NK-92 (cell line): ENCODE measurements around the gene LGALS8.

Experiments used
- DNase-seq: peaks from one replicate; lab custom pipeline; 2025; ENCODE audit not compliant: unreplicated experiment; lab: John Stamatoyannopoulos, UW

Gene LGALS8

DNA sequence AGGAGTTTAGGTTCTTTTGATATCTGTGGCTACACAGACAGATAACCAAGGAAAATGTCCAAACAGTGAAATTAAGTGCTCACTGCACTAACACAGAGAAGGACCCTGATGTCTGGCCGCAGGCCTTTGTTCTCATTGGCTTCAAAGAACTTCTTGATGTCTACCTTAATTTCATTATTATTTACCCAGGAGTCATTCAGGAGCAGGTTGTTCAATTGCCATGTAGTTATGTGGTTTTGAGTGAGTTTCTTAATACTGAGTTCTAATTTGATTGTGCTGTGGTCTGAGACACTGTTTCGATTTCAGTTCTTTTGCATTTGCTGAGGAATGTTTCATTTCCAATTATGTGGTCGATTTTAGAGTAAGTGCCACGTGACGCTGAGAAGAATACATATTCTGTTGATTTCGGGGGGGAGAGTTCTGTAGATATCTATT, 15.2 kb upstream of the LGALS8 start:
- no peak for DNase-seq

- DNase-seq: no peak
Observed at GRCh38 chr1:236509203-236509602, 14.6 kb upstream of the LGALS8 start.

DNA sequence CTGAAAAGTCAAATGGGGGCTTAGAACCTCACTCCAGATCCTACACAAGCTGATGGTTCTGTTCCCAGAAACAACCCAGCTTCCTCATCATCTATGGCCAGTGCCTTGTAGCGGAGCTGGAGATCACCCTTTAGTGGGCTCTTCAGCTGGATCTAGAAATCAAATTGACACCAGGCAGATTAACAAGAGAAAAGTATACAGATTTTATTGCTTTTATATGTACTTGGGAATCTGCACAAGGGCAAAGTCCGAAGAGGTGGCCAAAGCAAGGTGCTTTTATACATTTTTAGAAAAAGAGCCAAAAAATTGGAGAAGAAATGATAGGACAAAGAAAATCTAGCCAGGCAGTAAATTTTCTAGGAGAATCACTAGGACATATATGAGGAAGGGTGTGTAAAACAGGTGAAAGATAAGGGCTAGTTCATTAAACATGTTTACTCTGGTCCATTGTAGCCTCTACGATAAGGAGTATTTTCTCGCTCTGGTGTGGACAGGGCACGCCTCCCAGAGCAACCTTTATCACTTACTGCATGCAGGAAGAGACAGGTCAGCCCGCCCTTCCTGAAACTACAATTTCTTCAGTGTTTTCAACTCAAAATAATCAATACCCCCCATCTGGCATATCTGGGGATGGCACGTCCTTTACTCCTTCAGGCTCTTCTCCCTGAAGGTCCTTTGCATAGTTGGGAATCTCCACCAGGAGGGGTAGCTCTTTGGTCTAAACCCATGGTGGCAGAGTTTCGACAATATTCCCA, 14.0 kb upstream of the LGALS8 start:
- DNase-seq: no peak

GRCh38 chr1:236511735-236512418, 11.9 kb upstream of the LGALS8 start:
- no peak for DNase-seq

DNA sequence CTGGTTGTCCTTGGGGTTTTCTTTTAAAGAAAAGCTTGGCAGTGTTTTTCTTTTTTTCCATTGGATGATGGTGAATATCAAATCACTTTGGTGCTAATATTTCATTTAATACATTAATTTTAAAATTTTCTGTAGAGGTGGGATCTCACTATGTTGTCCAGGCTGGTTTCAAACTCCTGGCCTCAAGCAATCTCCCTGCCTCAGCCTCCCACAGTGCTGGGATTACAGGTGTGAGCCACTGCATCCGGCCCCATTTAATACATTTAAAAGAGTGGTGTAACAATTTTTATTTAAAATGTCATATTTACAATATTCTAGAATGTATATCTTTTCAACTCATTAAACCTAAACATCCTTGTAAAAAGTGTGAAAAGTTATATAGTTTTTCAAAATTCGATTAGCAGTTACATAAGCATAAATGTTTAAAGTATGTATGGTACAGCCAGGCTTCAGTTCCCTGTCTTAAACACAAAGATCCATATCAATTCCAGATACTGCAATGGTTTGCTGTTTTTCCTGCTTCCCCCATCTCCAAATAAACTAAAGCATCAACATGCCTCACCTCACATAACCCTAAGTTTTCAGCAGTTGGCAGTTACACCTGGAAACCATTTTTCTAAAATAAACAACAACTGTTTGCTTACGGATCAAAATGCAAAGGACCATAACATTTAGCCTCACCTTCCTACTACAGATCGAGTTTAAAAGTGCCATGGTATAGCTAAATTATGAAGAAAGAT, 8.9 kb upstream of the LGALS8 start:
- no peak for DNase-seq

- DNase-seq: no peak
Observed at GRCh38 chr1:236515443-236515958, 8.3 kb upstream of the LGALS8 start.

- DNase-seq: no peak
Observed at GRCh38 chr1:236516929-236517704, 6.7 kb upstream of the LGALS8 start.

GRCh38 chr1:236518322-236518721, 5.5 kb upstream of the LGALS8 start:
- no peak for DNase-seq

GRCh38 chr1:236520445-236521005, 3.3 kb upstream of the LGALS8 start:
- DNase-seq: no peak

DNA sequence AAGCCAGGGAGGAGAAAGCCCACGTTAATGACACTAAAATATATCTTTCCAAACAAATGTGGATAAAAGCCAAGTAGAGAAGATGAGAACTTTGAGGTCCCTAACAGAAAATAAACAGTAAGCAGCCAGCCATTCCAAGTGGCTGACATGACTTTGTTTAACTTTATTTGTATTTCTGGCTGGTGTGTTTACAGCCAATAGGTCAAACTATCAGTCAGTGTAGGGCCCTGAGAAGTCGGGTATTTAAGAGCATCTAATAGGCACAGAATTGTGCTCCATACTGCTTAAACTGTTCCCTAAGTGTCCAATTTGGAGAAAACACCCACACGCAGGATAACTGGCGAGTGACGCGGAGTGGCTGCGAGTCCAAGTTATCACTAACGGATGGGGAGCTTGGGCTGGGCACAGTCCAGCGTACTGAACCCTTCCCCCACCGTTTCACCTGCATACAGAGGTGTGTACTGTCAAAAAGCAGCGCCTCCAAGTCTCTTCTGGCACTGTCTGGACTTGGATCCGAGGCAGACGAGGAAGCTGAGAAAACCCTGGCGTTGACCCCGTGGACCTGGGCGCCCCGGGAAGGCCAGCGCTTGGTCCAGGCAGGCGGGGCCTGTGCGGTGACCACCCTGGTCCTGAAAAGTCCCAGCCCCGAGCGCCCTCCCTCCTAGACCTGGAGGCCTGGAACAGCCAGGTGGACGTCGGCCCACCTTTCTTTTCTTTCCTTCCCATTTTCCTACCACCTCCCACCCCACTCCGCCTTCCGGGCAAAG, 662 bp upstream of the LGALS8 start:
- no peak for DNase-seq

DNA sequence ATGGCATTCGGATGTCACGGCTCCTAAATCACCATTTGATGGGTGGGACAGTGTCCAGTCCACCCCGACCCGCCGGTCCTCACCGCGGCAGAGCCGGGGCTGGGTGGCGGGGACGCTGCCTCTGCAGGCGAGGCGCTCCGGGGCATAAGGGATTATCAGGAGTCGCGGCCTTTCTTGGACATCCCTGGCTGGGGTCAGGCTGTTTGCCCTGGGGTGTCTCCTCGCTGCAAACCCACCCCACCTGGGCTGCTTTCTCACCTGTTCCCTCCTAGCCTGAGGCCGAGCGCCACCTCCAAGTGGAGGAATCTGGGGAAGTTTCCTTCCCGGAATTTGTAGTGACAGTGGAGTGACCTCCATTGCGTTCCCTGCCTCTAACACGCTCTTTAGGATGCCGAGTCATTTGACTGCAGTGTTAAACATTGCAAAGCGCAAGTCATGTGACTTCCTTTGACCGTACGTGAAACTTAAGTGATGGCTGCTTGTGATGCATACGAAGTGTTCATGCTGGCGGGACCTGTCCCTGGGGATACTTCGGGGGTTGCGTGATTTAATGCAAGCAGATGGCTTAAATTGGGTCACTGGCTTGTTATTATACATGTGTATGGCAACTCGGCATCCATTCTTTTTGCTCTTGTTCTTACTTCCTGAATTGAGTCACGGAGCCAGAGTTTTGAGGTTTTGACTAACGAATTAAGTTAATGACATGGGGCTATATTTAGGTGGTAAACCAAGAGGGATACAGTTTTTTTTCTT, 536 bp downstream of the LGALS8 start:
- no peak for DNase-seq

GRCh38 chr1:236524895-236525184, 1.1 kb downstream of the LGALS8 start:
- no peak for DNase-seq

DNA sequence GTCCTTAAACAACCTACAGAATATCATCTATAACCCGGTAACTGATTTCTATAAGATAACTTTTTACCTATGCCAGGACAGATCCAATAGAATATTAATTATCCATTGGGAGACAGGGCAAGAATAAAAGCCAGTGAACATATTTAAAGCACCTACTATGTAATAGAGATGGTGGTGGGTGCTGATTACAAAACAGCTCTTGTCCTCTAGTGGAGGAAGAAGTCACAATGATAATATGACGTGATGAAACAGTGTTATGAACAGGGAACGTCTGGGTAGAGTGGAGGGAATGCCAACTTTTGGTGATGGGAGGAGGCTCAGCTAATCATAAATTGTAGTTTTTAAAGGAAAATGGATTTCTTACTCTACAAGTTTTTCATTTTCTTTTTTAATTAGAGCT, 2.3 kb downstream of the LGALS8 start:
- DNase-seq: no peak

DNA sequence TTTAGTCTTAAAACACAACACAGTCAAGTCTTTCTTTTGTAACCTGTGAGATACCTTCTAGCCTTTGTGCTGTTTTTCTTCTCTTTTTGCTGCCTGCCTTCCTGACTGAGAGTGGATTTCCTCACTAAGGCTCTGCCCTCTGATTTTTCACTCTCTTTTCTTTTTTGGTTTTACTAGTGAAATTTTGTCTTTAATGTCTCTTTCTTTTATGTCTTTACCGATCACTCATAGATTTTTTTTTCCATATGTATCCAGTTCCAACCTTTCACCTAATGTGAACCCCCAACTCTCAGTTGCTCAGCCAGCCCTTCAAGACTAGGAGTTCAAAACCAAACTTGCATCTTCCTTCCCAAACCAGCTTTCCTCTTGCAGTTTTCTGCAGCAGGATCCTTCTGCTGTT, 6.5 kb downstream of the LGALS8 start:
- no peak for DNase-seq

DNA sequence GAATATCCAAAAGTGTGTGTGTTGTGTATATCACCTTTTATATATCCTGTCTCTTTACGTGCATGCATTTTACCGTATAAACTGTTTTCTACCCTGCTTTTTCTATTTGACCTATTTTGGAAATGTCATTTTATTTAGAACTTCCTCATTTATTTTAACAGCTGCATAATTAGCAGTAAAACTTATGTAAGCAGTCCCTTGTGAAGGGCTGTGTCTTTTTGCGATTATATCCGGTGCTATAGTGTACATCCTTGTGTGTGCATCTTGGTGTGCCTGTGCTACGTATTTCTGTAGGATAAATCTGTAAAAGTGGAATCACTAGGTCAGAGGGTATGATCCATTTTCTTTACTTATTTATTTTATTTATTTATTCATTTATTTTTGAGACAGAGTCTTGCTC, 7.2 kb downstream of the LGALS8 start:
- no peak for DNase-seq

- DNase-seq: no peak
Observed at GRCh38 chr1:236532850-236533249, 9.1 kb downstream of the LGALS8 start.

DNA sequence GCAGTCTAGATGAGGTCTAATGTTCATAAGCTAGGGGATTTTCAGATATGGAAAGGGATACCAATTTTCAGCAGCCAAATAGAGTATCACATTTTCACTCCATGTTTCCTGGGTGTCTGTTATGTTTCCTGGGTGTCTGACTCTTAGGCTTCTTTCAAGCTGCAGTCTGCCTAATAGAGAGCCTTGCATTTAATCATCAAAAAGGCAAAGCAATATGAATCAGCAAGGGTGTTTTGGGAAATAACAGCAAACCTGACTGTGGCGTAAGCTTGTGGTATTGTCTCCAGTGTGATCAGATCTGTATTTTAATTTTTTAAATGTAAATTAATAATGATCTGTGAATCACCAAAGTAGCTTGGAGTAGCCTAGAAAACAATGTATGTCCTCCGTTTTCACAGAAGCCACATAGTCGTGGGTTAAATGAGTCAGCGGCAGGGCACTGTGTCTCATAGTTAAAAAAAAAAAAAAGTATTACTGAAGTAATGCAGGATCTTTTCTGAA, 10.4 kb downstream of the LGALS8 start:
- no peak for DNase-seq

GRCh38 chr1:236535190-236535589, 11.4 kb downstream of the LGALS8 start:
- no peak for DNase-seq

DNA sequence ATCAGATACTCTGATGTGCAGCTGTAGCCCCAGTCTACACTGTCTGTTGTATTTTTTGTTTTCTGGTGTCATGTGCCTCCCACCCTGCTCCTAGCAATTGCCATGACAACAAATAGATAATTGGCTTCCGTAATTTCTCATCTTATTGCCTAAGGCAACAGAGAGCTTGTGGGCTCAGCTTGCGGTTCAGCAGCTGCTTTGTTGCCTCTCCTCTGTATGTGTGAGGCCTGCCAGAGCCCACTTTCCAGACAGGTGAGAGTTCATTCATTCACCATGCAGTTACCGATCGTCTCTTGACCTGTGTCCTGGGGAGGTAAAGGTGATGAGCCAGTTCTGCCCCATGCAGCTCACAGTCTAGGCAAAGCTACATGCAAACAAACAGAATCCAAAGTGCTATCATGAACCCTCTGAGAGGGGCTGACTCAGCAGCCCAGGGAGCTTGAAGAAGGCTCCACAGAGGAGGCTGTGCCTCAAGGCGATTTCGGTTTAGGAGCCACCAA, 11.9 kb downstream of the LGALS8 start:
- DNase-seq: no peak
